Stimulated activated CD4-positive, alpha-beta T cell treated with anti-CD3 and anti-CD28 coated beads, Interleukin-1b, Interleukin-23, amount 100 ng/mL, for 1 hour (primary cell): ENCODE measurements around the gene EPHA8.

ENCODE experiments used
- DNase-seq, 2 donors: peaks; one replicate each; pipeline ENCODE4 v3.0.0-alpha.2; 2020; ENCODE audit warnings: low read depth in 2 of 2

Gene EPHA8

GRCh38 chr1:22562584-22563583 lies at the start of gene EPHA8:
TSS of gene EPHA8 (plus strand) at chr1:22563489. CDS start at chr1:22563636, 147 bp downstream.
- no peak for DNase-seq

DNA sequence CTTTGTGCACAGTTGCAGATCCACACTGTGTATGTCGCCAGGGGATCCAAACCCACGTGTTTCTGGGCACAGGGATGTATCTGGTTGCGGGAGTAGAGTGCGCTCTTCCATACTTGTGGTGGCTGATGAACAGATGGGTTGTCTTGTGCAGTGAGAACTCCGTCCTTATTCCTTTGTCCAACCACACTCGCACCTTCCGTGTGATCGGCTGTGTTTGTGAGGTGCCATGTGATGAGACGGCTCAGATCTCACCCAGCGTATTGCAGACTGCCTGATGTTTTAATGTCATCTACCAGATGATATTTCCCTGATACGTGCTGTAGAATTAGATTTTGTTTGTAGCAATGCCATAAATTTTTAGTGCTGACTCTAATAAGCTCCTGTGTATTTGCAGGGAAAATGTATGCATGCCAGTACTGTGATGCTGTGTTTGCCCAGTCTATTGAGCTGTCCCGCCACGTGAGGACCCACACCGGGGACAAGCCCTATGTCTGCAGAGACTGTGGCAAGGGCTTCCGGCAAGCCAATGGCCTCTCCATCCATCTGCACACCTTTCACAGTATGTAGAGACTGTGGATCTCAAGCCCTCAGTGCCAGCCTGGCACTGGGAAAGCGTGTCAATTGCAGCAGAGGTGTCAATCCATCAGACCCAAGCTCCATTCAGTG lies 46.2 kb upstream of the EPHA8 start:
- DNase-seq = no peak

- DNase-seq = no peak
Measured at GRCh38 chr1:22517956-22518355, 45.3 kb upstream of the EPHA8 start.

DNA sequence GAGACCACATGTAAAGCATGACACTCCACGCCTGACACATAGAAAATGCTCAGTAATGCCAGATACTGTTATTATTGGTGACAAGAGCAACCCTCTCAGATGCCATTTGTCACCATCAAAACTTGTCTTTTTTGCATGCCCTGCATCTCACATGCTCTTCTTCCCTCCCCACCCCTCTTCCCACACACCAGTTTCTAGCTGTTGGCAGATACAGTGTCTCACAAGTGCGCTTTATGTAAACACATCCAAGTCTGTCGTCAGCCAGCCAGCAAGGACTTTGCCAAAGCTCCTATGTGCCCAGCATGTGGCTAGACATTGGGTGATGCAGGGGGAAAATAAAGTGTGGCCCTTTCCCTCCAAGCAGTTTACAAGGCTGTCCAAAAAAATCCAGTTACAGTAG lies 44.9 kb upstream of the EPHA8 start:
- DNase-seq = no peak

DNA sequence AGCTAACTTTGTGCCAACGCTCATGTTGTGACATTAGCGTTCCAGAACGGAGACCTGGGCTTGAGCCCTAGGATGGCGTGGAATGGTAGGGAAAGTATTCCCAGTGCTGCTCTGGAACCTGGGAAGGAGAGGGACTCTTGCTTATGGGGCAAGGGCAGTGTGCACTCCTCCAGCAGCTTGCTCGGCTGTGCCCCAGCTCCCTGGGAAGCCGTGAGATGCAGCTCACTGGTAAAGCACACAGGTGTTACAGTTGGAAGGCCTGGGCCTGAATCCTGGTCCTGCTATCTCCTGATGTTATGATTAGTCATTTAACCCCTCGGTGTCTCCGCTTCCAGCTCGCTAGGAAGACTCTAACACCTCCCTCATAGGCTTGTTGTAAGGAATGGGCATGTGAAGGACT lies 42.4 kb upstream of the EPHA8 start:
- DNase-seq = no peak

- no peak for DNase-seq
Measured at GRCh38 chr1:22521692-22522091, 41.6 kb upstream of the EPHA8 start.

GRCh38 chr1:22522221-22522743 lies 41.0 kb upstream of the EPHA8 start:
- no peak for DNase-seq

GRCh38 chr1:22524481-22524880 lies 38.8 kb upstream of the EPHA8 start:
- DNase-seq = no peak

GRCh38 chr1:22525211-22525610 lies 38.1 kb upstream of the EPHA8 start:
- no peak for DNase-seq

GRCh38 chr1:22525646-22526045 lies 37.6 kb upstream of the EPHA8 start:
- no peak for DNase-seq

GRCh38 chr1:22526098-22526497 lies 37.2 kb upstream of the EPHA8 start:
- no peak for DNase-seq

DNA sequence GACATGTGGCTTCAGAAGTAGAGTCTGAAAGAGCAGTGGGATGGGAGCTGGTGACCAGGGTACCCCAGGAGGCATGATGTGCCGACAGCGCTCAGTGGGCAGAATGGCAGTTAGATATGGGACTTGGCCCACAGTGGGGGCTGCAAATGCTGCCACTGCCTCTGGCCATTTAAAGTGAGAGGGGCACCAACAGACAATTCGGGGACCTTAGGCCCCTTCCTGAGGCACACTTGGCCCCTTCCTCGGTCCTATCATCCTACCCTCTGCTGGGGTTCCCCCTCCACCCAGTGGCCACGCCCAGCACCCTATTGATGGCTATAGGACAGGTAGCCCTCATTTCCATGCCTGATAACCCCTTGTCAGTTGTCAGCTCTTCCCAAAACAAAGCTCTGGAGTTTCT lies 36.6 kb upstream of the EPHA8 start:
- no peak for DNase-seq

DNA sequence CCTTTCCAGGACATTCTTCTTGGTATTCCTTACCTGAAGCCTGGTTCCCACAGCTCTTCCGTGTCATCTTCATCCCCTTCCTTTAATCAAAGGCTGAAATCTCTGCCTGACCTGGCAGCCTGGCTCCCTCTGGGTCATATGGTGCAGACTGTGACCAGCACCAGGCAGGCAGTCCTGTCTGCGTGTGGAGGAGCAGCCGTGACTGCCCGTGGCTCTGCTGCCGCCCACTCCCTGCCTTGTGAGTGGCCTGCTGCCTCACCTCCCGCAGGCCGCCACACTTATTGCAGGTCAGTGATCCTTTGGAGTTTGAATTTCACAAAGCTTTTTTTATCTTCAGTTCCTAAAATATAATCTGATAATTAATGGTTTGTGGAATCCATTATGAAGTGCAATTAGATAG lies 36.2 kb upstream of the EPHA8 start:
- DNase-seq = no peak

DNA sequence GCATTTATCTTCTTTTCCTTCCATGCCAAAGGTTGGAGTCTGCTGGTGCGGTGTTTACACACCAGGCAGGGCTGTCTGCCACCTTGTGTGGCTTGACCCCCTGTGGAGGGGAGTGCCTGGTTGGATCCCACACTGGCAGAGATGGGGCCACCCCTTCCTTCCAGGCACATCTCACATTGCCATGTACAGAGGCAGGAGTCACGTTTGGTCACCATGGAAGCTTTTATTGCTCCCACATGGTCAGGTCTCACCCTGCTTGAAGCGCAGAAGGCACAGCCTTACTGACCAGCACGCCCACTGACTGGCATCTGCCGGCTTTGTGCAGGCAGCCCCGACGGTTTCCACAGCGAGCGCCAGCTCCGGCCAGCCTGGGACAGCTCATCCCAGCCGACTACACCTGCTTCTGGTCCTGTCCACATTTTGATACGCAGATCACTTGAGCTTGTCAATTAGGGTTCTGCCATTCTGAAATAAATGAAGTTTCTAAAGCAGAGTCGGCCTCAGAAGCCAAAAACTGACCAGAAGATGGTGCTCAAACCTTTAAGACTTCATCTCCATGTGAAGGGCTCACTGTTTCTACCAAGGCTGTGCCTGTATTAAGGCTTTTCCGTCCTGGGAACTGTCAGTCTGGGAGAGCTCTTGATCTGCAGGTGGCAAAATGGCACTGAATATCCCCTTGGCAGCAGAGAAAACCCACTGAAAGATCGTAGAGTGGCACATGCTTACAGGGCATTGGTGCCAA lies 35.6 kb upstream of the EPHA8 start:
- no peak for DNase-seq

GRCh38 chr1:22528451-22528850 lies 34.8 kb upstream of the EPHA8 start:
- DNase-seq = no peak

- no peak for DNase-seq
Measured at GRCh38 chr1:22529901-22530621, 33.2 kb upstream of the EPHA8 start.

- DNase-seq = no peak
Measured at GRCh38 chr1:22530715-22531114, 32.6 kb upstream of the EPHA8 start.

DNA sequence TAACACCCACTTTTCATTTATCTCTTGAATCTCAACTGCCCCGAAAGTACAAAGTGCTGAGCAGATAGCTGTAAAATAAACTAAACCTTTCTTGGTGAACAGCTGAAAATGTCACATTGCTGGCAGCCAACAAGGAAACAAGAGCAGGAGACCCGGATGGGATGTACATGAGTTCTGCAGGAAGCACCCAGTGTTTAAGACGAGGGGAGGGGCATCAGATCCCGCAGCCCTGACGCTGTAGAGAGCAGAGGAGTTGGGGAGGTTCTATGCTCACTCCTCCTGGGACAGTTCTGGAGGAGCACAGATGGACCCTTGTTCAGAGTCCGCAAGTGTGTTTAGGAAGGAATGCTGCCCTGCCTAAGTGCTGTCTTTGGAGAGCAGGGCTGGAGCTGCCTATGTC lies 32.0 kb upstream of the EPHA8 start:
- no peak for DNase-seq

- no peak for DNase-seq
Measured at GRCh38 chr1:22533244-22533895, 29.9 kb upstream of the EPHA8 start.

DNA sequence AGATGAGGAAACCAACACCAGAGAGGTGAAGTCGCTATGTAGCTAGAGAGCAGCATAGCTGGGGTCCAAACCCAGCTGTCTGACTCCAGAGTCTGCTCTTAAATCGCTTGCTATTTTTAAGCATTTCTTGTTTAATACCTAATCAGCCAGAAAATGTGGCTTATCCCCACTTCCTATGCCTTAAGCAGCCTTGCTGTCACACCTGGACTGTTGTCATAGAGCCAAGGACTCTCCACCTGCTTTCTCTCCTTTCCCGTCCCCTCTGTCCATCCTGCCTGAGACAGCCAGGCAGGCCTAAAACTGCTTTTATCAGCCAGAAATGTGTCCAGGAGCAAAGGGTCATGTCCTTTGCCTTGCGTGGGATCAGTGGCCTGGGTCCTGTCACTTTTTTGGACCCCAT lies 28.3 kb upstream of the EPHA8 start:
- DNase-seq = no peak

DNA sequence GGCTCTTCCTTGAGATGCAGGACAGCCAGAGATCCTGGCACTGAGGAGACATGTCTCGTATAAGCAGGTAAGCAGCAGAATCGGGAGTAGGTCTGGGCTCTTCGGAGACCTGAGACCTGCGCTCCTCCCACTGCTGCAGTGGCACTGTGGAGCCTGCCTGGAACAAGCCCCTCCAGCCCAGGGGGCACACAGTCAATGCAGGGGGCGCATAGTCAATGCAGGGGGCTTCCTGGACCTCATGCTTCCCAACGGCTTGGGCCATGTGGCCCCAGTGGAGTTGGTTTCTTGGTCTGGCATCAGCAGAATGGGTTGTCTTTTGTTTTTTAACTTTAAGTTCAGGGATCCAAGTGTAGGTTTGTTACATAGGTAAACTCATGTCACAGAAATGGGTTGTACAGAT lies 27.9 kb upstream of the EPHA8 start:
- DNase-seq = no peak
